Cardiac fibroblast (primary cell): ENCODE results near the gene CD38.

Source experiments
- DNase-seq, 2 donors: peaks; one replicate each; pipeline versions ENCODE4 v3.0.0 to v3.0.0-alpha.2; 2010; ENCODE audit warnings: low read depth in 2 of 2
- H3K4me3 ChIP-seq, 2 donors: replicated peaks in 1 of 2; 1 replicate in 1 of 2; 2 replicates in 1 of 2; pipeline ENCODE4 v1.5.1; 2011; ENCODE audit warnings: low read depth in 2 of 2, low read length in 2 of 2, mild to moderate bottlenecking in 2 of 2, moderate library complexity in 1 of 2
- TF ChIP-seq, protein P1 (sequence below): IDR thresholded peaks from one replicate; pipeline ENCODE4 v1.5.1; 2011; ENCODE audit warnings: low read depth, mild to moderate bottlenecking, low read length, inconsistent platforms

Gene CD38

DNA sequence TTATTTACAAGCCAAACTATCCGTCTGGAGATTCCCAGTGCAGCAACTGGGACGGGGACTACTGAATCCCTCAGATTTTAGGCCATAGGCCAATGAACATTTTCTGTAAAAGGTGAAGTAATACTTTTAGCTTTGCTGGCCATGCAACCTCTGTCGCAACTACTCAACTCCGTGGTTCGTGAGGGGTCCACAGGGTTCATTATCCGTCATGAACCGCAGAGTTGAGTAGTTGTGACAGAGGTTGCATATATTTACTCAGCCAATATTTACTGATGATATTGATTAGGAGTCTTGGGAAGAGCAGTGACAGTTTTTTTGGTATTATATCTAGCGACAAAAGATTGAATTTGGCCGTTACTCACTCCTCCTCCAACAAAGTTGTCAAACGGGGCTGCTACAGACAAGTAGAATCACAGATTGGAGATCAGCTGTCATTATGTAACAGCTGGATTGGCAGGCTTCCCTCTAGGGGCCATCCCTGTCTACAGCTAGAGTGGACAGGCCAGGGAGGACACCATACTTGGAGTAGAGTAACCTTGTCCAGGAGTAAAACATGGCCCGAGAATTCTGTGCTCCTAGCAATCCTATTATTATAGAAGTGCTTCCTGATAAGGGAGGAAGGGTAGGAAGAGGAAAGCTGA lies 37.2 kb upstream of the CD38 start:
- no peak for DNase-seq
- TF ChIP-seq, protein P1, sequence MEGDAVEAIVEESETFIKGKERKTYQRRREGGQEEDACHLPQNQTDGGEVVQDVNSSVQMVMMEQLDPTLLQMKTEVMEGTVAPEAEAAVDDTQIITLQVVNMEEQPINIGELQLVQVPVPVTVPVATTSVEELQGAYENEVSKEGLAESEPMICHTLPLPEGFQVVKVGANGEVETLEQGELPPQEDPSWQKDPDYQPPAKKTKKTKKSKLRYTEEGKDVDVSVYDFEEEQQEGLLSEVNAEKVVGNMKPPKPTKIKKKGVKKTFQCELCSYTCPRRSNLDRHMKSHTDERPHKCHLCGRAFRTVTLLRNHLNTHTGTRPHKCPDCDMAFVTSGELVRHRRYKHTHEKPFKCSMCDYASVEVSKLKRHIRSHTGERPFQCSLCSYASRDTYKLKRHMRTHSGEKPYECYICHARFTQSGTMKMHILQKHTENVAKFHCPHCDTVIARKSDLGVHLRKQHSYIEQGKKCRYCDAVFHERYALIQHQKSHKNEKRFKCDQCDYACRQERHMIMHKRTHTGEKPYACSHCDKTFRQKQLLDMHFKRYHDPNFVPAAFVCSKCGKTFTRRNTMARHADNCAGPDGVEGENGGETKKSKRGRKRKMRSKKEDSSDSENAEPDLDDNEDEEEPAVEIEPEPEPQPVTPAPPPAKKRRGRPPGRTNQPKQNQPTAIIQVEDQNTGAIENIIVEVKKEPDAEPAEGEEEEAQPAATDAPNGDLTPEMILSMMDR = no peak
- H3K4me3 ChIP-seq = no peak overlapping the region

DNA sequence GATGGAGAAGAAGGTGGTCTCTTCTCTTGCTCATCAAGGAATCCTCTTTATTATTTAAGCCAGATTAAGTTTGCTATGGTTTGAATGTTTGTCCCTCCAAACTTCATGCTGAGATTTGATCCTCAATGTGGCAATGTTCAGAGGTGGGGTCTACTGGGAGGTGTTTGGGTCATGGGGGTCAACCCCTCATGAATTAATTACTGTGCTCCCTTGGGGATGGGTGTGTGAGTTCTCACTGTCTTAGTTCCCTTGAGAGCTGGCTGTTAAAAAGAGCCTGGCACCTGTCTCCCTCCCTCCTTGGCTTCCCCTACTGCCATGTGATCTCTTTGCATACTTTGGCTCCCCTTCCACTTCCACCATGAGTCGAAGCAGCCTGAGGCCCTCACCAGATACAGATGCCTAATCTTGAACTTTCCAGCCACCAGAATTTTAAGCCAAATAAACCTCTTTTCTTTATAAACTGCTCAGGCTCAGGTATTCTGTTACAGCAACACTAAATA lies 36.0 kb upstream of the CD38 start:
- DNase-seq = no peak
- TF ChIP-seq, protein P1 = no peak
- H3K4me3 ChIP-seq = no peak overlapping the region

DNA sequence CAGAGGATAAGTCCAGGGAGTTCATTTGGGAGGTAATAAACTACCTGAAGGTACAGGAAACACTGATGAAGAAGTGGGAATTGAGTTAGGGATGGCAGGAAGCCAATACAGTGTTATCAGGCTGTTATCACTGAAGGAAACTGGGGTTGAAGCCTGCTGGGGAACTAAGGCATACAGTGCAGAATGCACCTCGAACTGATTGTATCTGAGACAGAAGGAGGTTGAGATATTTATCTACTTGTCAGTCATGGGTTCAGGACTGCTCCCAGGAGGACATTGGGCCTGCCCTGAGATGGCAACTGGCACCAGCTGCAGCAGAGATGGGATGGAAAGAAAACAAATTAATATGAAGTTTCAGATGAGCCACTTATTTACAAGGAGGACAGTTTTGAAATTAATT lies 35.5 kb upstream of the CD38 start:
- TF ChIP-seq, protein P1 = no peak
- DNase-seq = no peak
- no peak overlapping the region for H3K4me3 ChIP-seq

DNA sequence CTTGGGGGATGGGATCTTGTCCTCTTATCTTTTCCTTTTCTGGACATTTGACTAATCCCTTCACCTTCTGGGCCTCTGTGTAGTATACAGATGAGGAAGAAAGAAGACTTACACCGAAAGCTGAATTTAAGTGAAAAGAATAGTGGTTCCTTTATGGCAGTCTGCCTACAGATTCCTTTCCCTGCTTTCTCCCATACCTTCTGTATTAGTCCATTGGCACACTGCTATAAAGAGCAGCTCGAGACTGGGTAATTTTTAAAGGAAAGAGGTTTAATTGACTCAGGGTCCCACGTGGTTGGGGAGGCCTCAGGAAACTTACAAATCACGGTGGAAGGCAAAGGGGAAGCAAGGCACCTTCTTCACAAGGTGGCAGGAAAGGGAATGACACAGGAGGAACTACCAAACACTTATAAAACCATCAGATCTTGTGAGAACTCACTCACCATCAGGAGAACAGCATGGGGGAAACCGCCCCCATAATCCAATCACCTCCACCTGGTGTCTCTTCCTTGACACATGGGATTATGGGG lies 34.0 kb upstream of the CD38 start:
- no peak for DNase-seq
- TF ChIP-seq, protein P1 = no peak
- no peak overlapping the region for H3K4me3 ChIP-seq

DNA sequence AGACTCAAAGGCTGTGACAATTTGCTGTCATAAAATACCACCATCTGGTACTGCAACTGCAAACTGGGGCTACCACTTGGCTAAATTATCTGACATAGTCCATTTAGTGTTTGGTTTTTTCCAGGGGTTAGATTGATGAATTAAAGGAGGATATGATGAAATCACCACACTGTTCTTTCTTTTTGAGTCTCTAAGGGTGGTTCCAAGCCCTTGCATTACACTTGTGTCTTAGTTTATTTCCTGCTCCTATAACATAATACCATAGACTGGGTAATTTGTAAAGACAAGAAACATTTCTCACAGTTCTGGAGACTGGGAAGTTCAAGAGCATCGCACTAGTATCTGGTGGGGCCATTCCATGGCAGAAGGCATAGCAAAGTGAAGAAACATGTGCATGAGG lies 32.0 kb upstream of the CD38 start:
- no peak for DNase-seq
- TF ChIP-seq, protein P1 = no peak
- H3K4me3 ChIP-seq = no peak overlapping the region

DNA sequence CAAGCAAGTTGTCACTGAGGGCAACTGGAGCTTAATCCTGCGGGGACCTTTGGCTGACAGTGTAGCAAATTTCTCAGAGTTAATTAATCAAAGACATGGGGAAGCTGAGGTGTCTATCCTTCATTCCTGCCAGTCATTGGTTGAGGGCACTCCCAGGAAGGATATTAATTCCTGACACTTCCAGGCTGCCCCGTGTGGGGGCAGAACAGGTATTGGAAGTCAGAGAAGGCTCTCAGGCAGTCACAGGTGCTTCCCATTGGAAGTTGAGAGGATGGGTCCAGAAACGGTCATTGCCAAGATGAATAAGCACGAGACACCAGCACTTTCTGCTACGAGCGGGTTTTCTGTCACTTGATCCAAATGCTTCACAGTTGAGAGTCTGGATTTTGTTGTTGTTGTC lies 29.1 kb upstream of the CD38 start:
- TF ChIP-seq, protein P1 = no peak
- no peak overlapping the region for H3K4me3 ChIP-seq
- no peak for DNase-seq
